IMR-90 (cell line): ENCODE results near the gene VASN. TPM values are rescaled to one million over a fixed set of nuclear protein-coding genes. Genes with fewer than 3 reads are reported as not detected.

ENCODE experiments used
- ATAC-seq: fragments of 200-7000 bp; cut with Tn5 transposase; 2 replicates; pipeline ENCODE4 v1.9.1; 2020; ENCODE audit warnings: low read depth, mild to moderate bottlenecking, moderate library complexity
- BruUV-seq: library from RNA; stranded (reverse); fragments of 400-500 nt; replicated peaks from 2 replicates; lab custom pipeline; 2021; lab: Mats Ljungman, UMichigan
- CTCF ChIA-PET: fragments of 300-600 bp; formaldehyde crosslinking; extraction: SDS; loops from one replicate; lab custom pipeline; 2021; ENCODE audit warnings: antibody characterized with exemption; lab: Yijun Ruan, JAX
- POLR2A ChIA-PET: fragments of 300-600 bp; sonication (Branson Sonifier 250); formaldehyde crosslinking; loops from one replicate; lab custom pipeline; 2022; ENCODE audit warnings: antibody characterized with exemption; ENCODE audit not compliant: unreplicated experiment; lab: Charles Lee
- DNase-seq: peaks from one replicate; pipeline ENCODE4 v3.0.0; 2013
- H2AFZ ChIP-seq: replicated peaks from 2 replicates; pipeline ENCODE3; 2013; ENCODE audit warnings: low read length, mild to moderate bottlenecking; ENCODE audit not compliant: poor library complexity
- H2AK5ac ChIP-seq: 2 replicates; pipeline ENCODE4 v1.6.1; 2013; ENCODE audit warnings: low read depth, low read length, inconsistent platforms
- H2AK9ac ChIP-seq: replicated peaks from 2 replicates; pipeline ENCODE3; 2013; ENCODE audit warnings: mild to moderate bottlenecking, low read depth, low read length, moderate library complexity; ENCODE audit not compliant: poor library complexity
- H2BK120ac ChIP-seq: 2 replicates; pipeline ENCODE4 v1.6.1; 2013; ENCODE audit warnings: low read depth, low read length, inconsistent platforms
- H2BK15ac ChIP-seq: 3 replicates; pipeline ENCODE4 v1.6.1; 2013; ENCODE audit warnings: low read depth, low read length, inconsistent platforms
- H2BK20ac ChIP-seq: 2 replicates; pipeline ENCODE4 v1.6.1; 2013; ENCODE audit warnings: low read depth, mild to moderate bottlenecking, inconsistent platforms, low read length, moderate library complexity
- H2BK5ac ChIP-seq: 2 replicates; pipeline ENCODE4 v1.6.1; 2013; ENCODE audit warnings: mild to moderate bottlenecking, low read depth, low read length, inconsistent platforms; ENCODE audit not compliant: poor library complexity, severe bottlenecking
- H3K14ac ChIP-seq: replicated peaks from 2 replicates; pipeline ENCODE4 v1.6.1; 2013; ENCODE audit warnings: low read depth, low read length, inconsistent platforms
- H3K18ac ChIP-seq: 2 replicates; pipeline ENCODE4 v1.6.1; 2013; ENCODE audit warnings: low read depth, low read length, control low read depth
- H3K23ac ChIP-seq: 2 replicates; pipeline ENCODE4 v1.6.1; 2013; ENCODE audit warnings: low read depth, low read length, inconsistent platforms
- H3K27ac ChIP-seq: 2 replicates; pipeline ENCODE4 v1.5.1; 2013; ENCODE audit warnings: mild to moderate bottlenecking, control low read depth, low read length; ENCODE audit not compliant: insufficient read depth
- H3K27me3 ChIP-seq: 2 replicates; pipeline ENCODE4 v1.6.1; 2013; ENCODE audit warnings: low read length; ENCODE audit not compliant: control insufficient read depth, insufficient read depth
- H3K36me3 ChIP-seq: 2 replicates; pipeline ENCODE4 v1.6.1; 2013; ENCODE audit warnings: low read length, mixed read lengths; ENCODE audit not compliant: control insufficient read depth, insufficient read depth
- H3K4ac ChIP-seq: 2 replicates; pipeline ENCODE4 v1.6.1; 2013; ENCODE audit warnings: low read depth, low read length, inconsistent platforms
- H3K4me1 ChIP-seq: 2 replicates; pipeline ENCODE4 v1.6.1; 2013; ENCODE audit warnings: low read length, mixed read lengths; ENCODE audit not compliant: control insufficient read depth, insufficient read depth
- H3K4me2 ChIP-seq: 2 replicates; pipeline ENCODE4 v1.6.1; 2013; ENCODE audit warnings: low read depth, mild to moderate bottlenecking, control low read depth, low read length, moderate library complexity
- H3K4me3 ChIP-seq: 2 replicates; pipeline ENCODE4 v1.5.1; 2013; ENCODE audit warnings: low read depth, mild to moderate bottlenecking, control low read depth, low read length, moderate library complexity; ENCODE audit not compliant: insufficient read depth
- H3K56ac ChIP-seq: 2 replicates; pipeline ENCODE4 v1.6.1; 2013; ENCODE audit warnings: low read length, inconsistent platforms; ENCODE audit not compliant: insufficient read depth; ENCODE audit errors: extremely low read depth
- H3K79me1 ChIP-seq, 2 experiments: 2 replicates each; pipeline ENCODE4 v1.6.1; 2013; ENCODE audit warnings: low read length in 2 of 2, inconsistent platforms in 1 of 2, low read depth in 1 of 2
- H3K9ac ChIP-seq: 2 replicates; pipeline ENCODE4 v1.6.1; 2013; ENCODE audit warnings: low read depth, low read length, control low read depth
- H3K9me1 ChIP-seq: 2 replicates; pipeline ENCODE4 v1.6.1; 2013; ENCODE audit warnings: low read length, inconsistent platforms; ENCODE audit not compliant: insufficient read depth
- H3K9me3 ChIP-seq: 2 replicates; pipeline ENCODE4 v1.6.1; 2013; ENCODE audit warnings: low read length; ENCODE audit not compliant: control insufficient read depth, insufficient read depth
- H4K20me1 ChIP-seq: 2 replicates; pipeline ENCODE4 v1.6.1; 2013; ENCODE audit warnings: low read length, inconsistent platforms; ENCODE audit not compliant: insufficient read depth
- H4K5ac ChIP-seq: 2 replicates; pipeline ENCODE4 v1.6.1; 2013; ENCODE audit warnings: mild to moderate bottlenecking, low read depth, low read length, control low read depth
- H4K8ac ChIP-seq, 2 experiments: 2 replicates each; pipeline ENCODE4 v1.6.1; 2013; ENCODE audit warnings: low read depth in 2 of 2, low read length in 2 of 2, control low read depth in 1 of 2, inconsistent platforms in 1 of 2
- H4K91ac ChIP-seq: 2 replicates; pipeline ENCODE4 v1.6.1; 2013; ENCODE audit warnings: low read depth, low read length, inconsistent platforms; ENCODE audit not compliant: insufficient read depth
- CEBPB ChIP-seq: IDR thresholded peaks from 2 replicates; pipeline ENCODE4 v1.6.1; 2012; ENCODE audit warnings: low read depth, low read length, improper control_type of control experiment
- CTCF ChIP-seq: conservative IDR thresholded peaks from 2 replicates; pipeline ENCODE4 v1.5.1; 2012; ENCODE audit warnings: mild to moderate bottlenecking, low read depth, low read length, improper control_type of control experiment
- FOS ChIP-seq: fragments of 150-350 bp; IDR thresholded peaks from 2 replicates; pipeline ENCODE4 v1.6.1; 2016; ENCODE audit warnings: low read depth, low read length
- MAFK ChIP-seq: IDR thresholded peaks from 2 replicates; pipeline ENCODE4 v1.6.1; 2012; ENCODE audit warnings: low read depth, low read length, improper control_type of control experiment
- MXI1 ChIP-seq: IDR thresholded peaks from 2 replicates; pipeline ENCODE4 v1.6.1; 2012; ENCODE audit warnings: low read depth, mild to moderate bottlenecking, low read length, moderate library complexity, borderline replicate concordance
- RCOR1 ChIP-seq: IDR thresholded peaks from 2 replicates; pipeline ENCODE4 v1.6.1; 2012; ENCODE audit warnings: mild to moderate bottlenecking, low read length, improper control_type of control experiment; ENCODE audit not compliant: insufficient replicate concordance
- RFX5 ChIP-seq: IDR thresholded peaks from 2 replicates; pipeline ENCODE4 v1.8.0; 2012; ENCODE audit warnings: low read depth, mild to moderate bottlenecking, low read length, moderate library complexity
- USF2 ChIP-seq: fragments of 150-350 bp; IDR thresholded peaks from 2 replicates; pipeline ENCODE4 v1.6.1; 2017; ENCODE audit warnings: mild to moderate bottlenecking, antibody characterized with exemption, low read length, low read depth
- WGBS, 2 experiments: methylation state at CpG; one replicate each; pipeline versions ENCODE4 v1.1.5 to v1.1.7; 2013; ENCODE audit warnings: missing lambda C conversion rate in 2 of 2; ENCODE audit not compliant: insufficient read length in 1 of 2; ENCODE audit errors: extremely low coverage in 2 of 2; 5-methylcytosine and 5-hydroxymethylcytosine counted together
- dilution Hi-C: fragments of 300-500 bp; cut with HindIII; formaldehyde crosslinking; loops from one replicate; pipeline ENCODE4 v1.14.3; 2018; ENCODE audit warnings: low sequenced_read_pairs; ENCODE audit not compliant: unreplicated experiment
- in situ Hi-C: fragments of 300-500 bp; cut with MboI; formaldehyde crosslinking; loops from 3 replicates; pipeline ENCODE4 v1.14.3; 2019; ENCODE audit warnings: low sequenced_read_pairs, inconsistent platforms, mixed read lengths
- intact Hi-C: fragments of 100-400 bp; cut with micrococcal nuclease; formaldehyde crosslinking; loops from 2 replicates; pipeline ENCODE4 v1.10.0; 2022
- polyA plus RNA-seq, 3 experiments: library from polyadenylated mRNA; depleted of rRNA; stranded (reverse); fragments of >200 nt; gene quantifications; 2 replicates each; pipeline ENCODE4 v1.2.3, GENCODE V29; 2012; ENCODE audit warnings: low replicate concordance in 1 of 3
- total RNA-seq: library from RNA; depleted of rRNA; stranded (reverse); fragments of >200 nt; gene quantifications from 2 replicates; pipeline ENCODE4 v1.2.3, GENCODE V29; 2012

Gene VASN
- total and polyA plus RNA-seq, 2 of the 4 experiments (the other 2 are of a cell fraction) = 9.3 to 87.2 TPM

- TF ChIP-seq USF2 = no peak
- TF ChIP-seq CEBPB = no peak
These were observed 32.8 kb downstream of the VASN start (continued) for GRCh38 chr16:4404247-4404966.

GRCh38 chr16:4404967-4405696, 33.5 kb downstream of the VASN start:
- Histone ChIP-seq H2BK20ac (no peak overlapping the region), H3K56ac (no peak overlapping the region), H2BK5ac (no peak overlapping the region), H4K8ac (no peak overlapping the region), H4K91ac (no peak overlapping the region), H2AK9ac (no peak overlapping the region), H3K18ac (no peak overlapping the region), H4K5ac (no peak overlapping the region), H3K4me3 (no peak overlapping the region), H2BK15ac (no peak overlapping the region), H3K4me2 (no peak overlapping the region), H3K4me1 (peaks cover 28% of the 10 kb centered on the region), H3K23ac (no peak overlapping the region), H2BK120ac (no peak overlapping the region), H3K27me3 (no peaks in the 10 kb centered on the region), H2AFZ (no peak overlapping the region), H3K9ac (no peak overlapping the region), H3K79me1 (peaks cover 8 to 34% of the 10 kb centered on the region in 2 experiments; a peak in 2 of 4 replicates), H2AK5ac (no peak overlapping the region), H3K9me1 (peaks cover 17% of the 10 kb centered on the region), H3K14ac (no peak overlapping the region), H3K9me3 (no peaks in the 10 kb centered on the region), H3K27ac (no peak overlapping the region), H3K4ac (no peak overlapping the region), H4K20me1 (peaks cover 38% of the 10 kb centered on the region), H3K36me3 (peaks cover 25% of the 10 kb centered on the region; the same call in 1 of the 2 replicates)
- TF ChIP-seq MXI1 (no peak), RFX5 (no peak), FOS (no peak), RCOR1 (no peak), CTCF (no peak), MAFK (no peak)
- in situ Hi-C loops = no loop called here
- ATAC-seq = no peak
- ChIA-PET CTCF (interaction anchor here (0.6 to 0.7 kb wide), 2 partner anchors 690 to 698 kb away, joined by 3 read pairs; no protein-coding TSS in a partner anchor), POLR2A (no interaction called here)
- WGBS, 2 experiments = 99% methylated on average over 14 of the region's 24 CpGs; no CpG with 5 or more reads in 1 of the 2 experiments
- dilution Hi-C loops = no loop called here
- BruUV-seq = no TSS peak
- intact Hi-C loops = loop anchor here (5.0 kb wide), 1 partner anchor 133 kb away; the partner anchor contains the start of gene TFAP4
- DNase-seq = no peak
